ENCODE results near the gene HK1. TPM values are rescaled to one million over a fixed set of nuclear protein-coding genes. Genes with fewer than 3 reads are reported as not detected.
A peak's percentile ranks its signal among the peaks of the same experiment; 100 is the strongest.

The HK1 gene
- total RNA-seq, 1 experiment from 2014 or later: 98.8 TPM

DNA sequence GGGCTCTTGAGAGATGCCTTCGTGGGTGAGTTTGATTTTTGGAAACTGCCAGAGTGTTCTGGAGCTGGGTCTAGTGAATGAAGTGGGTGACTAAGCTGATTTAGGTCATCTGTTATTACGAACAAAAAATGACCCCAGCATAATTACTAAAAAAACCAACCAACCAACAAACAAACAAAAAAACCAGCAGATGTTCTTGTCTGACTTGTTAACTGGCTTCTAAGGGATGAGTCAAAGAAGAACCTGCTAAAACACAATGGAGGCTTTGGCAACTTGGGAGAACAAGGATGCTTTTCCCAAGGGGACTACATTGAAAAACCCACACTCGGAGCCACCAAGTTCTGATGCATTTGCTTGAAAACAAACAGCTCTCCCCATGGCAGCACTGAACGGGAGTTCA, 126.9 kb downstream of the HK1 start:
- Histone ChIP-seq H3K56ac (ENCODE audit: insufficient read length, low read depth, low read length) (no peak overlapping the region), H2BK15ac (ENCODE audit: low read depth, low read length) (no peak overlapping the region), H3K9me3 (ENCODE audit: control insufficient read depth, low read depth, low read length) (no peaks in the 10 kb centered on the region), H3K23ac (ENCODE audit: insufficient read length, low read depth, low read length) (no peak overlapping the region), H2BK20ac (ENCODE audit: low read depth, low read length, poor library complexity, severe bottlenecking) (no peak overlapping the region), H3K14ac (ENCODE audit: insufficient read depth, low read length) (no peak overlapping the region; the same call in 1 of the 2 replicates), H3K4ac (ENCODE audit: low read depth, low read length) (no peak overlapping the region), H3K4me1 (ENCODE audit: insufficient read depth, low read length) (no peaks in the 10 kb centered on the region; the same call in 1 of the 2 replicates), H2AK5ac (ENCODE audit: insufficient read length, low read length) (no peak overlapping the region), H4K8ac (replicated peaks; ENCODE audit: insufficient read length, low read depth, low read length) (no peak overlapping the region), H3K9ac (ENCODE audit: extremely low read depth, insufficient read length, low read length) (no peak overlapping the region), H2AFZ (ENCODE audit: low read length) (no peak overlapping the region), H2BK120ac (ENCODE audit: low read depth, low read length, poor library complexity, severe bottlenecking) (no peak overlapping the region), H3K18ac (ENCODE audit: insufficient read length, low read depth, low read length) (no peak overlapping the region), H3K79me2 (ENCODE audit: insufficient read depth, low read length) (no peaks in the 10 kb centered on the region), H3K23me2 (ENCODE audit: insufficient read length, low read depth, low read length, poor library complexity, severe bottlenecking) (no peaks in the 10 kb centered on the region), H3K27me3 (ENCODE audit: insufficient read depth, low read length) (no peaks in the 10 kb centered on the region), H3K4me2 (ENCODE audit: insufficient read depth, insufficient read length, low read length) (no peak overlapping the region), H4K91ac (ENCODE audit: insufficient read length, low read depth, low read length) (no peak overlapping the region), H3K79me1 (ENCODE audit: insufficient read depth, low read depth, low read length, poor library complexity, severe bottlenecking) (no peaks in the 10 kb centered on the region), H4K5ac (ENCODE audit: insufficient read length, low read depth, low read length) (no peak overlapping the region), H3K27ac (ENCODE audit: insufficient read length, low read depth, low read length) (no peak overlapping the region), H2BK5ac (ENCODE audit: insufficient read length, low read length) (no peak overlapping the region), H3T11ph (ENCODE audit: low read length) (no peak overlapping the region), H2BK12ac (ENCODE audit: insufficient read length, low read depth, low read length) (no peak overlapping the region), H4K20me1 (ENCODE audit: control insufficient read depth, insufficient read depth, insufficient read length) (no peaks in the 10 kb centered on the region)
- H3K36me3 Mint-ChIP-seq (ENCODE audit: insufficient read depth in 1 of 3, low read depth in 3 of 3): peaks cover 15 to 27% (median 26%) of the 10 kb centered on the region in 3 experiments
- TF ChIP-seq, protein P1, sequence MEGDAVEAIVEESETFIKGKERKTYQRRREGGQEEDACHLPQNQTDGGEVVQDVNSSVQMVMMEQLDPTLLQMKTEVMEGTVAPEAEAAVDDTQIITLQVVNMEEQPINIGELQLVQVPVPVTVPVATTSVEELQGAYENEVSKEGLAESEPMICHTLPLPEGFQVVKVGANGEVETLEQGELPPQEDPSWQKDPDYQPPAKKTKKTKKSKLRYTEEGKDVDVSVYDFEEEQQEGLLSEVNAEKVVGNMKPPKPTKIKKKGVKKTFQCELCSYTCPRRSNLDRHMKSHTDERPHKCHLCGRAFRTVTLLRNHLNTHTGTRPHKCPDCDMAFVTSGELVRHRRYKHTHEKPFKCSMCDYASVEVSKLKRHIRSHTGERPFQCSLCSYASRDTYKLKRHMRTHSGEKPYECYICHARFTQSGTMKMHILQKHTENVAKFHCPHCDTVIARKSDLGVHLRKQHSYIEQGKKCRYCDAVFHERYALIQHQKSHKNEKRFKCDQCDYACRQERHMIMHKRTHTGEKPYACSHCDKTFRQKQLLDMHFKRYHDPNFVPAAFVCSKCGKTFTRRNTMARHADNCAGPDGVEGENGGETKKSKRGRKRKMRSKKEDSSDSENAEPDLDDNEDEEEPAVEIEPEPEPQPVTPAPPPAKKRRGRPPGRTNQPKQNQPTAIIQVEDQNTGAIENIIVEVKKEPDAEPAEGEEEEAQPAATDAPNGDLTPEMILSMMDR (conservative IDR thresholded peaks at IDR 0.05): no peak
- no peaks in the 10 kb centered on the region for H3K9me3 Mint-ChIP-seq
- H3K27ac Mint-ChIP-seq: peak overlapping the region; percentile 22 to 76 (median 61); a peak in 3 of 7 replicates
- WGBS (ENCODE audit: extremely low coverage, insufficient read length, low lambda C conversion rate): no CpG with 5 or more reads among the region's 4 CpGs
- peaks cover 9% of the 10 kb centered on the region for H3K27me3 Mint-ChIP-seq (ENCODE audit: low read depth)
- no peak for DNase-seq
- peaks cover 26 to 34% of the 10 kb centered on the region in 2 experiments for H3K4me1 Mint-ChIP-seq
- no peak overlapping the region for H3K4me3 Mint-ChIP-seq

Data from H9 (cell line).